Heart right ventricle (tissue), 16 donors: ENCODE results near the gene SPPL2C. TPM values are rescaled to one million over a fixed set of nuclear protein-coding genes. Genes with fewer than 3 reads are reported as not detected.

Experiments used
- ATAC-seq, 8 donors: fragments of 200-7000 bp; cut with Tn5 transposase; one replicate each; pipeline ENCODE4 v1.9.1; 2020; ENCODE audit warnings: mild to moderate bottlenecking in 8 of 8, moderate library complexity in 8 of 8, moderate number of reproducible peaks in 1 of 8
- DNase-seq, 2 donors: peaks; one replicate each; pipeline ENCODE4 v3.0.0-alpha.2; 2020
- H3K27ac ChIP-seq, 10 donors: fragments of 200-600 bp; sonication (generic) in 2 of 10; one replicate each; pipeline versions ENCODE4 v1.5.0 to v1.8.0; 2020 to 2022; ENCODE audit warnings: mild to moderate bottlenecking in 3 of 10
- H3K27me3 ChIP-seq, 7 donors: fragments of 200-600 bp; one replicate each; pipeline ENCODE4 v1.8.0; 2021 to 2022; ENCODE audit warnings: mild to moderate bottlenecking in 2 of 7
- H3K36me3 ChIP-seq, 9 donors: fragments of 200-600 bp; sonication (generic) in 1 of 9; one replicate each; pipeline versions ENCODE4 v1.5.0 to v1.8.0; 2020 to 2022; ENCODE audit warnings: mild to moderate bottlenecking in 2 of 9
- H3K4me1 ChIP-seq, 9 donors: fragments of 200-600 bp; sonication (generic) in 1 of 9; one replicate each; pipeline versions ENCODE4 v1.5.0 to v1.8.0; 2020 to 2022; ENCODE audit warnings: mild to moderate bottlenecking in 4 of 9
- H3K4me3 ChIP-seq, 10 donors: fragments of 200-600 bp; sonication (generic) in 2 of 10; one replicate each; pipeline versions ENCODE4 v1.5.0 to v1.8.0; 2020 to 2022; ENCODE audit warnings: mild to moderate bottlenecking in 7 of 10, moderate library complexity in 2 of 10
- H3K9me3 ChIP-seq, 11 donors: fragments of 200-600 bp in 10 of 11; sonication (generic) in 2 of 11; one replicate each; pipeline versions ENCODE4 v1.5.0 to v1.8.0; 2013 to 2022; ENCODE audit warnings: mild to moderate bottlenecking in 2 of 11, control low read depth in 1 of 11, moderate library complexity in 1 of 11
- WGBS, 2 donors: extraction: QIAGEN DNeasy Blood & Tissue Kit; methylation state at CpG; one replicate each; pipeline ENCODE4 v1.1.7; 2013; ENCODE audit warnings: inconsistent platforms in 1 of 2; 5-methylcytosine and 5-hydroxymethylcytosine counted together
- intact Hi-C, 10 donors: fragments of 100-400 bp; cut with DNase I; formaldehyde crosslinking; loops; one replicate each; pipeline versions ENCODE4 v1.11.1 to v1.14.2; 2022
- polyA plus RNA-seq, 2 donors: library from polyadenylated mRNA; stranded (reverse); fragments of 200-250 nt; gene quantifications; one replicate each; pipeline ENCODE4 v1.2.3, GENCODE V29; 2013
- total RNA-seq, 10 donors: library from RNA; stranded (reverse); fragmentation: NEBNext Ultra II Directional in 3 of 10; extraction: Animal tissue kit (Norgen Biotek cat#: 25700) in 3 of 10; gene quantifications; one replicate each; pipeline versions ENCODE4 v1.2.1 to v1.2.4, GENCODE V29; 2021 to 2023
- TF ChIP-seq, protein P1 (sequence below), 9 donors: fragments of 200-600 bp; sonication (generic) in 2 of 9; IDR thresholded peaks; one replicate each; pipeline versions ENCODE4 v1.5.0 to v1.8.0; 2021 to 2022; ENCODE audit warnings: antibody characterized with exemption in 9 of 9, mild to moderate bottlenecking in 5 of 9, moderate library complexity in 1 of 9
- donor health status: Arrhythmogenic right ventricular cardiomyopathy.
- donor health status: ischemic (EF 13 %, LVEDD 7.1; RV severe dilation, severe dysfunction).
- donor health status: healthy with polysubstance abuse.
- donor health status: DM: no; HTN: yes; CAD: no.
- donor health status: DM: no; HTN: no; CAD: no.
- donor health status: ischemic (EF 25% LVEDD 6.9; RV normal size, moderate dysfunction).
- donor health status: ischemic (EF 25% LVEDD 5.7; RV mildly dilated, moderate dysfunction).
- donor health status: healthy.
- donor health status: DM: yes; HTN: yes; CAD: no.
- donor health status: Ischemic cardiomyopathy.
- donor health status: ischemic (EF 35%, LVEDD 5.7; RV mildly dilated, moderate dysfunction).
- donor health status: nonischemic (EF 11% LVEDD 7.7; RV severe dilation, severe dysfunction).
- donor health status: DM: yes; HTN: yes; CAD: no.
- donor health status: PGD.
- donor health status: ischemic (EF 29% LVEDD 5.4; RV normal size, mild dysfunction).
- donor health status: nonischemic (EF 23%, LVEDD 6.1; RV moderate dilation, normal function).

The SPPL2C gene
- total and polyA plus RNA-seq, 12 donors: not detected

DNA sequence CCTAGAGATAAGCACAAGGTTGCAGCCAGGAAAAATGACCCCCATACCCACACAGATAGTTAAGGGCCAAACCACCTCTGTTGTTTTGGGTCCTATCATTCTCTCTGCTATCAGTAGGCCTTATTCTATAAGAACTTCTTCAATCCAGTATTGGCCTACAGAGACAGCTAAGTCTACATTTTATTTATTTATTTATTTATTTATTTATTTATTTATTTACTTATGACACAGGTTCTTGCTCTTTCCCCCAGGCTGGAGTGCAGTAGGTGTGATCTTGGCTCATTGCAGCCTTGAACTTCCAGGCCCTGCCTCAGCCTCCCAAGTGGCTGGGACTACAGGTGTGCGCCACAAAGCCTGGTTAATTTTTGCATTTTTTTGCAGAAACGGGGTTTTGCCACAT lies 42.2 kb downstream of the SPPL2C start:
- ATAC-seq (no peak), DNase-seq (no peak)
- Histone ChIP-seq H3K4me1 (no peaks in the 10 kb centered on the region), H3K9me3 (peaks cover 0 to 8% (median 0%) of the 10 kb centered on the region in 11 donors), H3K4me3 (no peak overlapping the region), H3K27ac (no peak overlapping the region), H3K27me3 (peaks cover 0 to 14% (median 0%) of the 10 kb centered on the region in 7 donors), H3K36me3 (no peaks in the 10 kb centered on the region)
- WGBS, 2 donors: 83 to 85% methylated on average over 2 of the region's 2 CpGs
- TF ChIP-seq, protein P1, sequence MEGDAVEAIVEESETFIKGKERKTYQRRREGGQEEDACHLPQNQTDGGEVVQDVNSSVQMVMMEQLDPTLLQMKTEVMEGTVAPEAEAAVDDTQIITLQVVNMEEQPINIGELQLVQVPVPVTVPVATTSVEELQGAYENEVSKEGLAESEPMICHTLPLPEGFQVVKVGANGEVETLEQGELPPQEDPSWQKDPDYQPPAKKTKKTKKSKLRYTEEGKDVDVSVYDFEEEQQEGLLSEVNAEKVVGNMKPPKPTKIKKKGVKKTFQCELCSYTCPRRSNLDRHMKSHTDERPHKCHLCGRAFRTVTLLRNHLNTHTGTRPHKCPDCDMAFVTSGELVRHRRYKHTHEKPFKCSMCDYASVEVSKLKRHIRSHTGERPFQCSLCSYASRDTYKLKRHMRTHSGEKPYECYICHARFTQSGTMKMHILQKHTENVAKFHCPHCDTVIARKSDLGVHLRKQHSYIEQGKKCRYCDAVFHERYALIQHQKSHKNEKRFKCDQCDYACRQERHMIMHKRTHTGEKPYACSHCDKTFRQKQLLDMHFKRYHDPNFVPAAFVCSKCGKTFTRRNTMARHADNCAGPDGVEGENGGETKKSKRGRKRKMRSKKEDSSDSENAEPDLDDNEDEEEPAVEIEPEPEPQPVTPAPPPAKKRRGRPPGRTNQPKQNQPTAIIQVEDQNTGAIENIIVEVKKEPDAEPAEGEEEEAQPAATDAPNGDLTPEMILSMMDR (IDR thresholded peaks at IDR 0.05): no peak
- intact Hi-C loops: no loop called here

DNA sequence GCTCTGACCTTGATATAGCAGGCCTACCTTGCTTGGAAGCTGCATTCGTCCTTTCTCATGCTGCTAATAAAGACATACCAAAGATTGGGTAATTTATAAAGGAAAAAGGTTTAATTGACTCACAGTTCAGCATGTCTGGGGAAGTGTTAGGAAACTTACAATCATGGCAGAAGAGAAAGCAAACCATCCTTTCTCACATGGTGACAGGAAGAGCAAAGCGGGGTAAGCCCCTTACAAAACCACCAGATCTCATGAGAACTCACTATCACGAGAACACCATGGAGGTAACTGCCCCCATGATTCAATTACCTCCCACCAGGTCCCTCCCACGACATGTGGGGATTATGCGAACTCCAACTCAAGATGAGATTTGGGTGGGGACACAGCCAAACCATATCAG lies 43.7 kb downstream of the SPPL2C start:
- H3K4me1 ChIP-seq: peaks cover 0 to under 1% (median 0%) of the 10 kb centered on the region in 9 donors
- no peak overlapping the region for H3K27ac ChIP-seq
- no peak overlapping the region for H3K4me3 ChIP-seq
- ATAC-seq (no peak), DNase-seq (no peak)
- H3K36me3 ChIP-seq: no peaks in the 10 kb centered on the region
- WGBS, 2 donors: 48 to 51% methylated on average over 5 of the region's 5 CpGs
- intact Hi-C loops: no loop called here
- peaks cover 0 to 19% (median 0%) of the 10 kb centered on the region in 7 donors for H3K27me3 ChIP-seq
- TF ChIP-seq, protein P1 (IDR thresholded peaks at IDR 0.05): no peak
- H3K9me3 ChIP-seq: peaks cover 0 to 8% (median 0%) of the 10 kb centered on the region in 11 donors

DNA sequence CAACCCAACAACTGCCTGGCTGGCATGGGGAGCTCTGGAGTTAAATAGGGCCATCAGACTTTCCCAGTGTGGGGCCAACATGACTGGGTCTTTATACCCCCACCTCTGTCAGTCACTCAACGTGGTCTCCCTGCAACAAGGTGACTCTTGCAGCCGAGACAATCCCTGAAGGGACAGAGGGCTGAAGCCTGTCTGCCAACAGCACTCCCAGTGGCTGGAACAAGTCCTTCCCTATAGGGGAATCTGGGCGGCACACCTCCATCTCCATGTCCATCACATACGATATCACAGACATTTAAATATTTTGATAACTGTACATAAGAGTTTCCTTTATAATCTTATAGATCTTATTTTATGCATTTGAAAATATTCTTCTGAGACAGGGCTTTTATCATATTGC lies 44.9 kb downstream of the SPPL2C start:
- Histone ChIP-seq H3K9me3 (peaks cover 0 to 2% (median 0%) of the 10 kb centered on the region in 11 donors), H3K4me1 (peaks cover 0 to 7% (median under 1%) of the 10 kb centered on the region in 9 donors), H3K36me3 (no peaks in the 10 kb centered on the region), H3K27ac (no peak overlapping the region), H3K4me3 (no peak overlapping the region), H3K27me3 (peaks cover 0 to 22% (median 0%) of the 10 kb centered on the region in 7 donors)
- no peak for ATAC-seq
- intact Hi-C loops: no loop called here
- DNase-seq: no peak
- WGBS, 2 donors: 26 to 35% methylated on average over 4 of the region's 4 CpGs
- TF ChIP-seq, protein P1 (IDR thresholded peaks at IDR 0.05): peak in 3 of 9 donors; percentile 8 to 13 (median 10)

DNA sequence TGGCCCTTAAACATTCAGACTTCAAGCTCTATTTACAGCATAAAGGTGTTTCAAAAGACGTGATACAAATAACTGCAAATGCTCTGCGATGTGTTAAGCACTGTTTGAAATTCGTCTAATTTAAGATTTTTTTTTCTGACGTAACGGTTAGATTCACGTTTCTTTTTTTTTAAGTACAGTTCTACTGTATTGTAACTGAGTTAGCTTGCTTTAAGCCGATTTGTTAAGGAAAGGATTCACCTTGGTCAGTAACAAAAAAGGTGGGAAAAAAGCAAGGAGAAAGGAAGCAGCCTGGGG lies 49.0 kb downstream of the SPPL2C start:
- peaks cover 0 to 62% (median 35%) of the 10 kb centered on the region in 7 donors for H3K27me3 ChIP-seq
- H3K4me1 ChIP-seq: peaks cover 13 to 32% (median 24%) of the 10 kb centered on the region in 9 donors
- H3K9me3 ChIP-seq: no peaks in the 10 kb centered on the region
- 43 to 52% methylated on average over 7 of the region's 7 CpGs for WGBS, 2 donors
- intact Hi-C loops: loop anchor here in 5 of 10 donors (2.0 to 5.0 kb wide), 3 partner anchors 49 to 55 kb away; no protein-coding TSS in a partner anchor
- ATAC-seq: no peak
- no peak for DNase-seq
- H3K27ac ChIP-seq: peak overlapping the region in 9 of 10 donors; percentile 50 to 80 (median 78)
- no peaks in the 10 kb centered on the region for H3K36me3 ChIP-seq
- peak overlapping the region; percentile 7 to 94 (median 84) for H3K4me3 ChIP-seq
- TF ChIP-seq, protein P1 (IDR thresholded peaks at IDR 0.05): no peak
